Activated CD8-positive, alpha-beta memory T cell treated with anti-CD3 and anti-CD28 coated beads for 24 hours (primary cell): ENCODE data around the gene CEACAM8.
"Not testable (repeated sequence)": the region's sequence is repeated elsewhere in the genome, so short reads cannot be mapped to it uniquely, and the experiment has no call there.

Source experiments
- DNase-seq: peaks from one replicate; pipeline ENCODE4 v3.0.0-alpha.2; 2020

Gene CEACAM8

DNA sequence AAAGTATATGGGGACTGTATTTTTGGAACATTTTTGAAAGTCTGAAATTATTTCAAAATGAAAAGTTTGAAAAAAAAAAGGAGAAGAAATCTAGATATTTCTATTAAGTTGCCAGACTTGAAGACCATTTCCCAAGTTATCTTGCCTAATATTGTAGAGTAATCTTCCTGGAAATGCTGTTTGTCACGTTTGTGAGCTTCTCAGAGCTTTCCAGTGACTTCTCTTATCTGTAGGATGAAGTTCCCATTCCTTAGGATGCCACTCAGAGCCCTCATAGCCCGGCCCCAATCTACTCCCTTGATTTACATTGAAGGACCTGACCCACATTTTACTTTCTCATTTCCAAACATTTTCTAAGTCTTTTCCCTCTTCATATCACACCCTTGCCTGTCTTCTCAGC lies 23.6 kb downstream of the CEACAM8 start:
- no peak for DNase-seq

DNA sequence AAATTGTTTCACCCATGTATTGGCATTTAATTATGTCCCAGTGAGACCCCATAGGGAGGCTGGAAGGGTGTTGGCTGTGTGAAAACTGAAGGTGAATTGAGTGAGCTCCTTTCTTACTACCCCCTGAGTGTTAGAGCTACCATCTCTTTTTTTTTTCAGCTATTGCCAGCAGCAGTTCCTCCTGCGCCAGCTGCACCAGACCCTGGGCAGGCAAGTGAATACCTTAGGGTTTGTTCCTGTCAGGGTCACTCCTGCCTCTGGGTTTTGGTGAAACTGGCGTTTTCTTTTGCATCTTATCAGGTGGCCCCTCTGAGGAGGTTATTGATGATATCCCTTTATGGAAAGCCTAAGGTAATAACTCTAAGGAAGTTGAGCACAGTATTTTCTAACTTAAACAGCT lies 25.5 kb downstream of the CEACAM8 start:
- no peak for DNase-seq

DNA sequence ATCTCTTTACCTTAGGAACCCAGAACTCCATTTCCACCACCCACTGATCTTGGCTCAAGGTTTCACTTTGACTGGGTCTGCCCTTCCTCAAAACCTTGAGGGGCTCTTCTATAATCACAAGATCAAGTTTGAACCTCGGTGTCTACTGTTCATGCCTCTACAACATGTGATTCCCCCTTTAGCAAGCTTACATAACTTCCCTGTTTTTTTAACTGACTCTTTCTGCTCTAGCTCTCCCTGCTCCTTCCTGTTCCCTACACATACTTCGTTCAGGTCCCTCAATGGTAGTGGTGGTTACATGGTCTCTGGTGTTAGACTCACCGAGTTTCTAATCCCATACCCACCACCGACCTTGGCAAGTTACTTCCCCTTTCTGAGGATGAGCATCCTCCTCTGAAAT lies 26.7 kb downstream of the CEACAM8 start:
- DNase-seq: no peak

DNA sequence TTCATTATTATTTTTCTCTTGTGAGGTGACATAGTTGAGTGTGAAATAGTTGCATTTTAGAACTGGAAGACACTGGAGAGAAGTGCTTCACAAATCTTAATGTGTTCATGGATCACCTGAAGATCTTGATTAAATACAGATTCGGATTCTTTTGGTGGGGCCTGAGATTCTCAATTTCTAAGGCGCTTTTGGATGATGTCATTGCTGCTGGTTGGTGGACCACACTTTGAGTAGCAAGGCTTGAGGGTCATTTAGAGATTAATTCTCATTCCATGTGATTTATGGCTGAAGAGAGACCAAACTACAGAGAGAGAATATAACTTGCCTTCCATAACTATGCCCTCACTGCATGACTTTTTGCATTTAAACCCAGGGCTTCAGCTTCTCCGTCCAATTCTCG lies 27.2 kb downstream of the CEACAM8 start:
- DNase-seq: no peak

DNA sequence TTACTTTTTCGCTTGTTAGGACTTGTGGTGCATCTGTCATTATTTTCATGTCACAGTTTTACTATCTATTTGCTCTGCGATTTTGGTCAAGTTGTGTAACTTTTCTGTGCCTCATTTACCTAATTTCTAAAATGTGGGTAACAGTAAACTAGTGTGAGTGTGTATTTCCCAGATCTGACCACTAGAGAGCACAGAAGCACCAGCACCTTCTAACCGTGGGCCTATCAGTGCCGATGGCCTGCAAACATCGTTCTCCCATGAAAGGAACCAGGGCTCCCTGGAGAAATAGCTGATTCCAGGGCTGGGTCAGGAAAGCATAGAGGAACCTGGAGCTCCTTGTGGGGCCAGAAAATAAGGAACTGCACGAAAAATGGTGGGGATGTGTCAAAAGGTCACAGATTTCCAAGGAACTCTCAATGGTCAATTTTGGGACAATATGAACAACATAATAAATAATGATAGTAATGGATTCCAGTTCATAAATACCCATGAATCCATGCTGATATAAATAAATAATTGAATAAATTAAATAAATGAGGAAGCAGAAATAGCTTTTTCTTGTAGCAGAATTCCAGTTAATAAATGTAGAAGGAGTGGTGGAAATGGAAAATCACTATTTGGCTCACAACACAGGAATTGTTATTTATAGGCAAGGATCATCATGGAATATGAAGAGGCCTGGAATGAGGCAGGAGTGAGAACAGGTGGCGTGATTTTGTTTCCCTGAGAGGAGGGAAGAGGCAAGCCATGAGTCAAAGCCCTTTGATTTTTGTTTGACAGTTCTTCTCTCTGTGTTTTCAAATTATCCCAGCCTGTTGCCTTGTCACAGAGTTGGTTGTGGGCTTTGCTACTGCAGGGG lies 31.1 kb downstream of the CEACAM8 start:
- no peak for DNase-seq

DNA sequence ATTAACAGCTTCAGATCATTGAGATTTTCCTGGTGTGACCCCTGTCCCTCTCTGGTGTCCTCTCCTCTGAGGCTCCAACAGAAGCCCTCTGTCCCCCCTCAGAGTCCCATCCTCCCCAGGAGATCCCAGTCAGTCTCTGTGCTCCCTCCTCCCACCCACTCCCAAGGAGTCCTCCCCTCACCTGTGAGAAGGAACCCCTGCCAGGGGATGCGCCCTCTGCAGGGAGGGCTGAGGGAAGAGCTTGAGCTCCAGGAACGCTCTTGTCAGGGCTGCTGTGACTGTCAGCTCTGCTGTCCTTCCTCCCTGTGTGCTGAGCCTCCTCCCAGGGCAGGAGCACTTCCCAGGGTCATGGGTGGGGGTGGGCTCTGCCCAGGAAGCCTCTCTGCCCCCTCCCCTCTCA lies 33.2 kb downstream of the CEACAM8 start:
- no peak for DNase-seq

DNA sequence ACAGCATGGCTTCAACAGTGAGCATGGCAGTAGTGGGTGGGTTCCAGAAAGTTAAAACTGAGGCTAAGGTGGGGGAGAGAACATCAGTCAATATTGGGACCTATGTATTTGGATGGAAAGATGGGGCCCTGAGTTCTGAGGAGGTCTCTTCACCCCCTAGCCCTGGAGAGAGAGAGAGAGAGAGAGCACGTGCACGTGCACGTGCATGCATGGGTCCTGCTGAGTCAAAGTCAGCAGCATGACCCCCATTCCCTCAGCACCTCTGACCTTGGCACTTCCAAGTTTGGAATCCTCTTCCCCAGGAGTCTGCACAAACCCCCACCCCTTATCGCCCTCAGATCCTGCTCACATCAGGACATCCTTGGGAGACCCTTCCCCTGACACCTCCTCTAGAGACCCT lies 34.0 kb downstream of the CEACAM8 start:
- no peak for DNase-seq

DNA sequence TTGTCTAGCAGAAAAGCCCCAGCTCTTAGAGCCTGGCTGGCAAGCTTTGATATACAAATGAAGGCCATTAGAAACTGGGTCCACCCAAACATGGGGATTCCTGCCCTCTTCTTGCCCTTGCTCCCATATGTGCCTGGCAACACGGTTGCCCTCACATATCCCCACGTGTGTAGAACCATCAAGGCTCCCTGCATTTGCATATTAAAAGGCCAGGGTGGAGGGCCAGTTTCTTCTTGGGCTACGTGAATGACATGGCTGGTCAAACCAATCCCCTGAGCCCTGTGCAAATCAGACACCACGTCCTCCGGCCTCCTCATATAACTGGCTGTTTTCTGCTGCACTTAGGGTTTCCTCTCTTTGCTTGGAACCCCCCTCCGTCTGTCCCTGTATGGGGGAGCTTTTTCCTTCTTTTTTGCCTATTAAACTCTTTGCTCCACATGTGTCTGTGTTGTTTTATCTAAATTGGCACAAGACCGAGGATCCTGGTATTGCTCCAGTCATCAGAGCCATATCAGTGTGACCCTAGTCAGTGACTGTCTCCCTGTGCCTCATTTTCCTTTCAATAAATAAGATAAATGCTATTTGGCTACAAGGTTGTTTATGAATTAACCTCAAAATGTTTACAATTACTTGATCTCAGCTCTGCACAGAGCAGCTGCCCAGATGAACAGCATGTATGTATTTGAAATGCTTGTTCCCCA lies 36.1 kb downstream of the CEACAM8 start:
- DNase-seq: no peak

DNA sequence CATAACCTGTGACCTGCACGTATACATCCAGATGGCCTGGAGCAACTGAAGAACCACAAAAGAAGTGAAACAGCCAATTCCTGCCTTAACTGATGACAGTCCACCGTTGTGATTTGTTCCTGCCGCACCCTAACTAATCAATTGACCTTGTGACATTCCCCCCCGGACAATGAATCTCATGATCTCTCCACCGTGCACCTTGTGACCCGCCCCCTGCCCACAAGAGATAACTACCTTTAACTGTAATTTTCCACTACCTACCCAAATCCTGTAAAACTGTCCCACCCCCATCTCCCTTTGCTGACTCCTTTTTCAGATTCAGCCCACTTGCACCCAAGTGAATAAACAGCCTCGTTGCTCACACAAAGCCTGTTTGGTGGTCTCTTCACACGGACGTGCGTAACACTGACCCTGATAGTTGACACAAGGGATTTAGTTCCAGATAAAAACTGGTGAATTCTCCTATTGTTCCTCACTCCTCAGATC lies 37.3 kb downstream of the CEACAM8 start:
- DNase-seq: not testable (repeated sequence)

DNA sequence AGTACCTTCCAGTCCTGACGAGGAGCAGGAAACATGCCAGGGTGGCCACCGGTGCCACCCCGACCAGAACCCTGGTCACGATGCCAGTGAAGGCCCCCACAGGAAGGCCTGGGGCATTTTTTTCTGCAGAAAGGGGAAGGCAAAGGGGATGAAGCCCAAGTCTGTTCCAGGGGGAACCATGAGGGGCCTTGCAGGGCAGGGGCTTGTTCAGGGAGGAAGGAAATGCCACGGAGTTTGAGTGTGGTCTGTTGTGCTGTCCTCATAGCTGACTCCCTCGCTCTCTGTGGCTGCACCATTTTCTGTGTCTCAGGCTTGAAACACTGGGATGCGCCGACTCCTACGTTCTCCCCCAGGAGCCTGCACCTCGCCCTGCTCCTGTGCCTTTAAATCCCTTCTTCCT lies 38.9 kb downstream of the CEACAM8 start:
- DNase-seq: no peak

DNA sequence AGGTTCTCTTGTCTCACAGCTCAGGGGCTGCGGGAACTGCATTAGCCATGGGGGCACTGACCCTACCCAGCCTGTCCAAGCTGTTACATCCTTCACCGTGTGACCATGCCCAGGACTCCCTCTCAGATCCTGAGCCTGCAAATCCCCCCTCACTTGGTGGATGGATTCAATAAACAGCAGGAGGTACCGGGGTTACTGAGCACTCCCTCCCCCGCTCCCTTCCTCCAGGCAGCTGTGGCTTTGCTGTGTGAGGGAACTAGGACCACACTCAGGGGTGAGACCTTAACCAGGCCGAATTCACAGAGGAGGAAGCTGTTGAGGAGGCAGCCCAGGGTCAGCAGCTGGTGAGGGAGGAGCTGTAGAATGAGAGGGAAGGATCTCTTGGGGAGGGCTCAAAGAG lies 39.4 kb downstream of the CEACAM8 start:
- DNase-seq: no peak

DNA sequence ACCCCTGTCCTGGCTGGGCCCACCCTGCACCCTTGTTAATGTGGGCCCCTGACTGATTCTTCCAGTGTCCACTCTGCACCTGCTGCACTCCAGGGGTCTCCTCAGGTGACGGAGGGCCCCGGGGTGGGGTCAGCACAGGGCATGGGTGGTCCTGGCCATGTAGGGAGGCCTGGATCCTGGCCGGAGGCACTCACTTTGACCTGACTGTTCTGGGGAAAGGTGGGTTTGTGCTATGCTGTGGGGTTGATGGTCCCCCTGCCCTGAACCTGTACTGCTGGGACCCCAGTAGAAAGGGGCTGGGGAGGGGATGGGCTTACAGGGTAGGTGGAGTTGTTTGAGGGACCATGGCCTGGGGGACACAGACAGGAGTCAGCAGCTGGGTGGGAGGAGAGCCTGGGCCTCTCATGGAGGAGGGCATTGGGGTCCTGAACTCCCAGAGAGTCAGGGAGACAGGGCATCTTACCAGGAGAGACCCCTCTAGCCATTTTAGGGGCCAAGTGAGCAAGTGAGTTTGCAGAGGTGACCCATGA lies 40.6 kb downstream of the CEACAM8 start:
- no peak for DNase-seq

DNA sequence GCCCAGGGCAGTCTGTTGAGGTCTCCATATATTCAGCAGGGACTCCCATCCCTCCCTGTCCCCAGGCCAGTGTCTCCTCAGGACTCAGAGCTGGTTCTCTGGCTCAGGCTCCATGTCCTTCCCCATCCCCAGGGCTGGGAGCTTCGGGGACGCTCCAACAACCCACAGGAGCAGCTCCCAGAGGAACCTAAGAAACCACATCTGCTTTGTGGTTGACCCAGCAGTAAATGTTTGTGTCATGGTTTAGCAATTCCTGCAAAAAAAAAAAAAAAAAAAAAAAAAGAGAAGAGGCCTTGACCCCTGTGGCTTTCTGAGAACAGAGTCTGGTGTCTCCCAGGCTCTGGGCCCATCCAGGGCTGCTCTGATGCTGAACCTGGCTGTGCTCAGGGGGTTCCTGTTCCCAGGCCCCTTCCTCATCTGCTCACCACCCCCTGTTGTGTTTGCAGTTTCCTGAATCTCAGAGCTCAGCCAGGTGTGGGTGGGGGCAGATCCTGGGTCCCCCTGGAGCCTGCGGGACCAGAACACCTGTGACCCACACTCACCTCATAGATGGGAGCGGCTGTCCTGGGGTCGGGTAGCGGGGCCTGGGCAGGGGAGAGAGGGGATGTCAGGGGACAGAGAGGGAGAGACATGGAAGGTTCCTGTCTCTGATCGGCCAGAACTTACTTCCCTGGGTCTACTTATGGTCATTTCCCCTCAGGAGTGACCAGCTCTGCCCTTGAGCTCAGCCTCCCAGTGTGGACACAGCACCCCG lies 41.3 kb downstream of the CEACAM8 start:
- DNase-seq: no peak

DNA sequence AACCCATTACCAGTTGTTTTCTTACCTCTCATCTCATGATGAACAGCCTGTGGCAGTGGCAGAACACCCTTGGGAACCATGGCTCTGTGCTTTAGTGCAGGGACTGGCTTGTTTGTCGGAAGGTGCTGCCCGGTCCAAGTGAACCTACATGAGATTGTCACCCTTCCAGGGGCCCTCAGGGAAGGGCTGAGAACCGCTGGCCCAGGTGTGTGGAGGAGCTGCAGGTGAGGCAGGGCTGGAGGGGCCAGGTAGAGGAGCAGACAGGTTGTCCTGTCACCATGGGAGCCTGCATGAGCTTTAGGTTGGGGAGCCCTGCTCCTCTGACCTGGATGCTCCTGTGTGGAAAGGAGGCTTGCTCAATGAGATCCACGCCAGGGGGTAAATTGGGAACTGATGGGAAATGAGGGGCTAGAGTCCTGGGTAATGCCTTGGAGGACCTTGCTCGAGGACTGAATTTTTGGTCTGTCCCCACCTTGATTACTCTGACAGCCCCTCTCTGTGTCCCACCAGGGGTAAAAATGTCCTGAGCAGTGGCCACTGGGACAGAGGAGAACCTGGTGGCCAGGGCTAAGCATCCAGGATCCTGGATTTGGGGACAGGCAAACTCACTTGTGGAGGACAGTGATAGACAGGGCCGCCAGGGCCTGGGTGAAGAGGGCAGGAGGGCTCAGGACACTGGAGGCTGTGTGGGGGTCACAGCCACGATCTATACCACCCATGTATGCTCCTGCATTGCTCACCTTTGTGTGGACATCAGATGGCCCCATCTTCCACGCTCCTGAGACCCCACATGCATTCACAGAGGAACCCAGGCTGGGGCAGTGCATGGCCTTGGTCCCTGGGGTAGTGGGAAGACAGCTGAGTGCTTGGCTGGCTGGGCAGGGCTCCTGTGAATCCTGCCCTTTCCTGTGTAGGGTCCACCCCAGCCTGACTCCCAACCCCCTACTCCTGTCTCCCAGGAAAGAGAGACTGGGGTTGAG lies 42.3 kb downstream of the CEACAM8 start:
- no peak for DNase-seq

DNA sequence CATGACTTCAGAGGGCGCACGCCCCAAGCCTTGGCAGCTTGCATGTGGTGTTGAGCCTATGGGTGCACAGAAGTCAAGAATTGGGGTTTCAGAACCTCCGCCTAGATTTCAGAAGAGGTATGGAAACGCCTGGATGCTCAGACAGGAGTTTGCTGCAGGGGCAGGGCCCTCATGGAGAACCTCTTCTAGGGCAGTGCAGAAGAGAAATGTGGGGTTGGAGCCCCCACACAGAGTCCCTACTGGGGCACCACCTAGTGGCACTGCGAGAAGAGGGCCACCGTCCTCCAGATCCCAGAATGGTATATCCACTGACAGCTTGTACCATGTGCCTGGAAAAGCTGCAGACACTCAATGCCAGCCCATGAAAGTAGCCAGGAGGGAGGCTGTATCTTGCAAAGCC lies 44.2 kb downstream of the CEACAM8 start:
- not testable (repeated sequence) for DNase-seq

DNA sequence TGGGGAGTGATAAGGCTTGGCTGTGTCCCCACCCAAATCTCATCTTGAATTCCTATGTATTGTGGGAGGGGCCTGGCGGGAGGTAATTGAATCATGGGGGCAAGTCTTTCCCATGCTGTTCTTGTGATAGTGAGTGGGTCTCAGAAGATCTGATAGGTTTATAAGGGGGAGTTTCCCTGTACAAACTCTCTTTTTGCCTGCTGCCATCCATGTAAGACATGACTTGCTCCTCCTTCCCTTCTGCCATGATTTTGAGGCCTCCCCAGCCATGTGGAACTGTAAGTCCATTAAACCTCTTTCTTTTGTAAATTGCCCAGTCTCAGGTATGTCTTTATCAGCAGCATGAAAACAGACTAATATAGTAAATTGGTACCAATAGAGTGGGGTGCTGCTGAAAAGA lies 45.7 kb downstream of the CEACAM8 start:
- DNase-seq: not testable (repeated sequence)

DNA sequence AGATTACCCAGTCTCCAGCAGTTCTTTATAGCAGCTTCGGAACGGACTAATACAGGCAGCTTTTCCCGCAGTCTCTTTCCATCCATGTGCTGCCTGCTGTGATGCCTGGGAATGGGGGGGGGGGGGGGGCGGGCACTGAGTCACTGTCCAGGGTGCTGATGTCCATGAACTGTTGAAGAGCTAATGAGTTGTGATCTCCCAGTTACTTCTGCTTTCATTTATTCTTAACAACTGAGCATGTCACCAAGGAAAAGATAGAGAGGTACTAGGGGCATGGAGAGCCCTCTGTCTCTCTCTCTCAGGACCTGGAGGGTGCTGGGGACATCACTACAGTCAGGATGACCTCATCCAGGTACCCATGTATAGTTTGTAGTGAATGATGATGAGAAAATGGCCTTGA lies 46.2 kb downstream of the CEACAM8 start:
- DNase-seq: no peak

DNA sequence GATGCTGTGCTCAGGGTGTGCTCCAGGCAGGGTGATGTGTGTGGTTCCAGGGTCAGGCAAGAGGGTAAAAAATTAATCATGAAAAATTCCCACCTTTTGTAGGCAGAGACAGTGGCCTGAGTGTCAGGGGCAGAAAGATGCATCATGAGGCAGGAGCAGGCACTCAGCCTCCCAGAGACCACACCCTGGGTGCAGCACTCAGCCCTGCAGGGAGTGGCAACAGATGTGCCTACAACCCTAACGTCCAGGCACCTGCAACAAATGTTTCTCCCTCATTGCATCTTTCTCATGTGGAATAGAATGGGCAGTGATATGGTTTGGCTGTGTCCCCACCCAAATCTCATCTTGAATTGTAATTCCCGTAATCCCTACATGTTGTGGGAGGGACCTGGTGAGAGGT lies 46.8 kb downstream of the CEACAM8 start:
- no peak for DNase-seq

DNA sequence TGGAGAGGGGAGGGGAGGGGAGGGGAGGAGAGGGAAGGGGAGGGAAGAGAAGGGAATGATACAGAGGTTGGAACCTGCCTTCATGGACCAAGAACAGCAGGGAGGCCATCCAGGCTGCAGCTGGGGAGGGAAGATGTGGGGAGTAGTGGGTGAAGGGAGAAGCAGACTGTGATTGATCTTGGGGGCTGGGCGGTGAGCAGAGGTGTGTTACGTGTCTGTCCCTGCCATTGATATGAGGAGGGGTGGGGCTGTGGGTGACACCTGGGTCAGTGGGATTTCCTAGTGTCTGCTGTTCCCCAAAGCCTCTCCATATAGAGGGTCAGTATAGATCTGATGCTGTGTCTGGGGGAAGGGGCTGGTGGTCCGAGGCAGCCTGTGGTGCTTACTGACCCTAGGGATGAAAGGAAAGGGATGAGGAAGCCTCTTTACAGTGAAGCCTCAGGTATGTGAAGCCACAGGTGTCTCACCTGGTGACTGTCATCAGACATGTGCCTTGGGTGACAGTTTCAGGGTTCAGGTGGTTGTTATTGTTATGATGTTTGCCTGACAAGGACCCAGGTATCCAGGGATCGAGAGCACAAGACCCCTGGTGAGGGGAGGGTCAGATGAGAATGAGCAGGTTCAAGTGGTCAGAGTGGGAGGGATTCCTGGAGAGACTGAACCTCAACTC lies 47.8 kb downstream of the CEACAM8 start:
- DNase-seq: no peak

DNA sequence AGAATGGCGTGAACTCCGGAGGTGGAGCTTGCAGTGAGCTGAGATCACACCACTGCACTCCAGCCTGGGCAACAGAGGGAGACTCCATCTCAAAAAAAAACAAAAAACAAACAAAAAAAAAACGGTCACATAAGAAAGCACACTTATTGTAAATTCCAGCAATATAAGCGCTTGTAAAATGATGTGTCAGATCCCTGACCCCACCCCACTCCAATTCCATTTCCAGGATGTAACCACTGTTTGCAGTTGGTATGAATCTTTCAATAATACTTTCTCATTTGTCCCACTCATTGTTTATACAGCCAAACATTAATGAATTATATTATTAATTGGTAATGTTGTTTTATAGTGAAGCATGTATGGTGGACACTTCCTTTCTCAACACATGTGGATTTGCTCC lies 50.6 kb downstream of the CEACAM8 start:
- DNase-seq: no peak

DNA sequence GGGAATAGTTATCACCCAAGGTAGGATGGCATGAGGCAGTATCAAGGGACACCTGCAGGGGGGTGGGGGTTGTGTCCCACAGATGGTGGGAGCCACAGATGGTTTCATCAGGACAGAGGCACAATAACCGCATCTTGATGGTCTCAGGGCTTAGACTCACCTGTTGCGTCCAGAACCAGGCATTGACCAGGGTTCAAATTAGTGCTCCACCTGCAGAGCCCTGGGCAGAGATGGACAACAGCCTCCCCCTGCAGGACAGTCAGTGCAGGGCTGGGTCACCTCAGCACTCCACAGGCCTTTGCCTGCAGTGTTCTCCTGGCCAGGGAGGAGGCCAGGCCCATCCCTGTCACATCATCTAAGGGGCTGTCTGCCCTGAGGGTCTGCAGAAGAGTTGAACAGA lies 51.9 kb downstream of the CEACAM8 start:
- no peak for DNase-seq
